ENCODE data around the gene GPRC5B. TPM values are rescaled to one million over a fixed set of nuclear protein-coding genes. Genes with fewer than 3 reads are reported as not detected.
A peak's percentile ranks its signal among the peaks of the same experiment; 100 is the strongest.

Gene GPRC5B
- total and polyA plus RNA-seq, 2 of the 8 experiments (the other 6 are each of a cell fraction or from before 2014, with no cell fraction given) = 106 to 160 TPM

DNA sequence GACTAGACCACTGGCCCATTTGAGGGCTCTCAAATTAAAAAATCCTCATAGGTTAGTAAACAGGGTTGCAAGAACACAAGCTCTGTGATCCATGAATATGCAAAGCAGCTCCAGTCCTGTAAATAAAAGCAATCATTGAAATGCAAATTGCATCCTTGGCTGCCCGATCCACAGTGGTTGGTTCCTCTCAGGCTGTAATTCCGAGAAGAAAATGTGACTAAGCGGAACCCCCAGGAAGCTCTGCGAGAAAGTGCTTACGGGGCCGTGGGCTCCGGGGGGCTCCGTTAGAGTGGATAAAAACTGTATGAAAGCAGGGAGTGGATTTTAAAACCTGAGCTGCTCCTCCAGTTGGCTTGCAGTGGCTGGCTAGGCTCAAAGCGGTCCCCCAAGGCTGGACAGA is 2.5 kb downstream of the GPRC5B start:
- DNase-seq (ENCODE audit: low read depth in 1 of 2, low spot score in 2 of 2) = peak; percentile 47 to 62
- TF ChIP-seq YY1 (IDR thresholded peaks at IDR 0.05; ENCODE audit: low read depth, low read length) = no peak
- peak; percentile 68 for TF ChIP-seq BACH1 (IDR thresholded peaks at IDR 0.05; ENCODE audit: low read length)
- TF ChIP-seq KDM4A (IDR thresholded peaks at IDR 0.05; ENCODE audit: low read depth, low read length, severe bottlenecking) = no peak
- TF ChIP-seq SIN3A (conservative IDR thresholded peaks at IDR 0.05 in 1 of 2, IDR thresholded peaks at IDR 0.05 in 1 of 2; ENCODE audit: low read depth in 1 of 2, low read length in 2 of 2) = no peak
- TF ChIP-seq TAF7 (optimal IDR thresholded peaks at IDR 0.05; ENCODE audit: borderline replicate concordance, low read depth, low read length) = no peak
- TF ChIP-seq NRF1 (IDR thresholded peaks at IDR 0.05; ENCODE audit: low read depth, low read length) = no peak
- TF ChIP-seq NANOG (IDR thresholded peaks at IDR 0.05; ENCODE audit: insufficient read depth, low read depth, low read length, poor library complexity, severe bottlenecking) = peak; percentile 42
- peak; percentile 99 for TF ChIP-seq POU5F1 (IDR thresholded peaks at IDR 0.05; ENCODE audit: low read depth, low read length)
- 0 out of 2 replicates have a peak, but pooled peaks have one; percentile 7 for TF ChIP-seq SP1 (IDR thresholded peaks at IDR 0.05; ENCODE audit: low read depth, low read length)
- TF ChIP-seq, protein P1, sequence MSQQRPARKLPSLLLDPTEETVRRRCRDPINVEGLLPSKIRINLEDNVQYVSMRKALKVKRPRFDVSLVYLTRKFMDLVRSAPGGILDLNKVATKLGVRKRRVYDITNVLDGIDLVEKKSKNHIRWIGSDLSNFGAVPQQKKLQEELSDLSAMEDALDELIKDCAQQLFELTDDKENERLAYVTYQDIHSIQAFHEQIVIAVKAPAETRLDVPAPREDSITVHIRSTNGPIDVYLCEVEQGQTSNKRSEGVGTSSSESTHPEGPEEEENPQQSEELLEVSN (IDR thresholded peaks at IDR 0.05) = no peak
- no peak for TF ChIP-seq POLR2A (IDR thresholded peaks at IDR 0.05; ENCODE audit: control extremely low read depth in 1 of 2, low read depth in 2 of 2, low read length in 2 of 2)
- no peak for TF ChIP-seq KDM1A (IDR thresholded peaks at IDR 0.05; ENCODE audit: borderline replicate concordance, low read length)
- no peak for TF ChIP-seq CREB1 (IDR thresholded peaks at IDR 0.05)

More for the DNA sequence above, 2.5 kb downstream of the GPRC5B start:
- H2BK15ac ChIP-seq (ENCODE audit: low read length) = no peak overlapping the region; the same call in 1 of the 2 replicates
- peak; percentile 76 for FAIRE-seq
- H3K4me2 ChIP-seq (ENCODE audit: insufficient read depth in 1 of 2, low read depth in 2 of 2, low read length in 2 of 2) = peak overlapping the region; percentile 89 to 97
- H3K23ac ChIP-seq (ENCODE audit: insufficient read length) = no peak overlapping the region
- H3K27ac ChIP-seq (ENCODE audit: low read depth, low read length) = peak overlapping the region; percentile 63
- H3K23me2 ChIP-seq (ENCODE audit: low read depth, low read length) = peaks cover 15% of the 10 kb centered on the region; the same call in 1 of the 2 replicates
- ChIA-PET CTCF (ENCODE audit: partially characterized antibody) (interaction anchor here (0.6 to 1.7 kb wide), 12 partner anchors 10 to 283 kb away, joined by 3 to 6 read pairs (median 4); partner anchors contain the start of genes IQCK and KNOP1), POLR2A (ENCODE audit: partially characterized antibody) (interaction anchor here (0.7 to 3.5 kb wide), 21 partner anchors 11 to 326 kb away, joined by 3 to 28 read pairs (median 4); partner anchors contain the start of genes IQCK, KNOP1 and VPS35L)
- no peak overlapping the region for H2BK120ac ChIP-seq (replicated peaks; ENCODE audit: low read depth, low read length)
- H3K9me3 ChIP-seq (ENCODE audit: insufficient read depth in 2 of 2, low read depth in 1 of 2, low read length in 1 of 2) = no peaks in the 10 kb centered on the region
- no peak overlapping the region for H3K14ac ChIP-seq (ENCODE audit: insufficient read length)
- H3K4me1 ChIP-seq (replicated peaks in 1 of 4; ENCODE audit: control insufficient read depth in 3 of 4, insufficient read depth in 4 of 4, low read length in 3 of 4) = peaks cover 5 to 37% (median 25%) of the 10 kb centered on the region in 4 experiments
- no peak overlapping the region for H3K56ac ChIP-seq (replicated peaks; ENCODE audit: insufficient read length, low read depth, low read length)
- WGBS, 2 experiments (ENCODE audit: extremely low coverage in 1 of 2, insufficient coverage in 1 of 2, insufficient read length in 1 of 2, insufficient replicate concordance in 2 of 2, low coverage in 1 of 2, low lambda C conversion rate in 2 of 2, missing lambda C conversion rate in 1 of 2) = 0% methylated on average over 9 of the region's 9 CpGs; no CpG with 5 or more reads in 1 of the 2 experiments
- H2BK20ac ChIP-seq (ENCODE audit: low read length) = peak overlapping the region; percentile 100
- peaks cover 4% of the 10 kb centered on the region in 2 experiments for H4K20me1 ChIP-seq (replicated peaks in 1 of 2; ENCODE audit: control insufficient read depth in 1 of 2, insufficient read depth in 2 of 2, low read length in 2 of 2)
- H3K18ac ChIP-seq (ENCODE audit: extremely low read depth, low read length) = peak overlapping the region; percentile 89
- H4K91ac ChIP-seq (replicated peaks; ENCODE audit: insufficient read length, low read length) = peak overlapping the region; percentile 5
- H3K27me3 ChIP-seq (replicated peaks in 1 of 4; ENCODE audit: control insufficient read depth in 3 of 4, extremely low read depth in 1 of 4, insufficient read depth in 3 of 4, low read length in 3 of 4) = peaks cover 0 to 11% (median 7%) of the 10 kb centered on the region in 4 experiments; a peak in 5 of 7 replicates
- no peak overlapping the region for H4K8ac ChIP-seq (ENCODE audit: extremely low read depth, insufficient read depth, low read length)
- peaks cover 0 to 22% (median 2%) of the 10 kb centered on the region in 4 experiments; a peak in 2 of 8 replicates for H3K36me3 ChIP-seq (ENCODE audit: control insufficient read depth in 2 of 4, insufficient read depth in 4 of 4, low read length in 3 of 4)
- peak overlapping the region; percentile 59 to 83 (median 74); a peak in 7 of 8 replicates for H3K4me3 ChIP-seq (ENCODE audit: extremely low read depth in 1 of 4, insufficient read depth in 2 of 4, low read depth in 3 of 4, low read length in 4 of 4)
- peak overlapping the region; percentile 19 for H4K5ac ChIP-seq (ENCODE audit: insufficient read length, low read depth, low read length)
- peak overlapping the region in 3 of 4 experiments; percentile 46 to 61 (median 51); a peak in 3 of 7 replicates for H3K9ac ChIP-seq (replicated peaks in 1 of 4; ENCODE audit: extremely low read depth in 1 of 4, low read depth in 3 of 4, low read length in 3 of 4)
- H2AK5ac ChIP-seq (ENCODE audit: low read depth, low read length) = no peak overlapping the region
- H3K4ac ChIP-seq (replicated peaks; ENCODE audit: insufficient read length, low read depth, low read length) = no peak overlapping the region
- H2AFZ ChIP-seq (ENCODE audit: low read length) = no peak overlapping the region
- H2BK12ac ChIP-seq (ENCODE audit: low read depth, low read length) = peak overlapping the region; percentile 97
- peaks cover 11 to 66% of the 10 kb centered on the region in 2 experiments for H3K79me2 ChIP-seq (ENCODE audit: control insufficient read depth in 1 of 2, insufficient read depth in 2 of 2, low read length in 2 of 2)
- peak overlapping the region; percentile 90; the same call in 1 of the 2 replicates for H2BK5ac ChIP-seq (ENCODE audit: low read depth, low read length)
- peaks cover 18% of the 10 kb centered on the region for H3K79me1 ChIP-seq (ENCODE audit: low read depth, low read length)
